D721Med (cell line): ENCODE results near the gene LSR.

Source experiments
- DNase-seq: peaks from one replicate; pipeline ENCODE4 v3.0.0; 2011; ENCODE audit warnings: low spot score; ENCODE audit not compliant: insufficient read length
- FAIRE-seq: peaks from 2 replicates; lab custom pipeline; 2011; peaks lifted over from hg19 to GRCh38; lab: Jason Lieb, UNC
- TF ChIP-seq, protein P1 (sequence below): IDR thresholded peaks from 2 replicates; pipeline ENCODE4 v1.5.1; 2012; ENCODE audit warnings: mild to moderate bottlenecking, control low read depth; ENCODE audit not compliant: insufficient read depth; ENCODE audit errors: missing control alignments

The LSR gene

GRCh38 chr19:35288331-35288730 is 39.5 kb downstream of the LSR start:
- TF ChIP-seq, protein P1, sequence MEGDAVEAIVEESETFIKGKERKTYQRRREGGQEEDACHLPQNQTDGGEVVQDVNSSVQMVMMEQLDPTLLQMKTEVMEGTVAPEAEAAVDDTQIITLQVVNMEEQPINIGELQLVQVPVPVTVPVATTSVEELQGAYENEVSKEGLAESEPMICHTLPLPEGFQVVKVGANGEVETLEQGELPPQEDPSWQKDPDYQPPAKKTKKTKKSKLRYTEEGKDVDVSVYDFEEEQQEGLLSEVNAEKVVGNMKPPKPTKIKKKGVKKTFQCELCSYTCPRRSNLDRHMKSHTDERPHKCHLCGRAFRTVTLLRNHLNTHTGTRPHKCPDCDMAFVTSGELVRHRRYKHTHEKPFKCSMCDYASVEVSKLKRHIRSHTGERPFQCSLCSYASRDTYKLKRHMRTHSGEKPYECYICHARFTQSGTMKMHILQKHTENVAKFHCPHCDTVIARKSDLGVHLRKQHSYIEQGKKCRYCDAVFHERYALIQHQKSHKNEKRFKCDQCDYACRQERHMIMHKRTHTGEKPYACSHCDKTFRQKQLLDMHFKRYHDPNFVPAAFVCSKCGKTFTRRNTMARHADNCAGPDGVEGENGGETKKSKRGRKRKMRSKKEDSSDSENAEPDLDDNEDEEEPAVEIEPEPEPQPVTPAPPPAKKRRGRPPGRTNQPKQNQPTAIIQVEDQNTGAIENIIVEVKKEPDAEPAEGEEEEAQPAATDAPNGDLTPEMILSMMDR: no peak
- no peak for DNase-seq
- FAIRE-seq: no peak

DNA sequence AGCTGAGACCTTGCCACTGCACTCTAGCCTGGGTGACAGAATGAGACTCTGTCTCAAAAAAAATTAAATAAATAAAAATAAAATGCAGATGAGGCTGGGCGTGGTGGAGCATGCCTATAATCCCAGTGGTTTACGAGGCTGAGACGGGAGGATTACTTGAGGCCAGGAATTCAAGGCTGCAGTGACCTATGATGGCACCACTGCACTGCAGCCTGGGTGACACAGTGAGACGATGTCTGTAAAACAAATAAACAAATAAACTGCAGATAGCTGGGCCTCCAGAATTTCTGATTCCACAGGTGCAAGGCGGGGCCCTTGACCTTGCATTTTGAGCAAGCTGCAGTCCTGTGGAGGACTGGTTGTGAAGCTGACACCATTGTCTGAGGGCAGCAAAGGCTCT is 40.1 kb downstream of the LSR start:
- TF ChIP-seq, protein P1: no peak
- FAIRE-seq (no peak), DNase-seq (no peak)

DNA sequence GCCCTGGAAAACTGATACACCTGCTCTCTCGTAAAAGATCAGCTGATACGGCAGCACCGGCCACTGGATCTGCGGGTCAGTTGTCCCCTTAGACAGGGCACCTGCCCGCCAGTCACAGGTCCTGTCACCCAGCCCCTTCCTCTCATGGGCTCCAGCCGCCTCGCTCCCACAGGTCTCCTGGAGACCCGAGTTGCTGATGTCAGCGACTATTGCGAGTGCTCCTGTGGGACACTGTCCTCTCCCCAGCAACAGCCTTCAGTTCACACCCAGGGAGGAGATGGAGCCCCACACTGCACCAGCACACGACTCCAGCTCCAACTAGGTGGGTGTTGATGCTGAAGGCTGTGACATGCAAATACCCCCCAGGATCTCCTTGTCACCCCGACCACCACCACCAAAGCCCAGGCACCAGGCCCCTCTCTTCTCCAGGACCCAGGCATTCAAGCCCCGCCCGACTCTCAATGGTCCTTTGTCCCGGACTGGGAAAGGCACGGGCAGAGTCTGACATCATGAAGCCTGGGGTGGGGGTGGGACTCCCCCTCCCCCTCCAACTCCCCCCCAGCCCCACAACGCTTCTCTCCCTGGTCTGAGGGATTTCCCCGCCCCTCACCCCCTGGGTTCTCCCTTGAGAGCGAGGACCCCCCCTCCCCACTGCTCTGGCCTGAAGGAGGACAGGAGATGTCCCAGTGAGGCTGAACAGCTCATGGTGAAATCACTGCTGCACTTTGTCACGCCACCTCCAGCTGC is 41.8 kb downstream of the LSR start:
- TF ChIP-seq, protein P1: no peak
- FAIRE-seq (no peak), DNase-seq (no peak)

- no peak for FAIRE-seq
- TF ChIP-seq, protein P1: no peak
Measured at GRCh38 chr19:35291259-35291658, 42.5 kb downstream of the LSR start.

DNA sequence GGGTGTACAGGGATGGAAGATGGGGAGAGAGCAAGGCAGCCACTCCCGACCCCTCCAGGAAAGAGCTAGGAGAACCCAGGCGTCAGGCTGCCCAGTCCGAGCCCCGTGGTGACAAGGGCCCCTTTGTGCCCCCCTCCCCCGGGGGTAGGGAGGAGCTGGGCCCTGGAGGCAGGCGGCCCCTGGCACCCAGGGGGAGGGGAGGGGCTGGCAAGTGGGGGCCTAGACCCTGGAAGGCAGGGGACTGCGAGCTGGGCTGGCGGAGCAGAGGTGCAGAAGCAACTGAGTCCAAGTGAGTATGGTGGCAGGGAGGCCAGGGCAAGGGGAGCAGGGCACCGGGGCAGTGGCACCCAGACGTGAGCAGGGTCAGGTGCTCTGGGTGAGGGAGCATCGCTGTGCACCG is 43.1 kb downstream of the LSR start, which contains the start of gene MAG:
Gene MAG, plus strand, starts transcription at position 246 of the 400 bp plus-strand sequence. CDS start 3,248 bp downstream, outside the sequence.
- DNase-seq (no peak), FAIRE-seq (no peak)
- TF ChIP-seq, protein P1: no peak

More at GRCh38 chr19:35291259-35291658, 42.5 kb downstream of the LSR start:
- DNase-seq: no peak

GRCh38 chr19:35292421-35293362 is 43.9 kb downstream of the LSR start:
- no peak for DNase-seq
- TF ChIP-seq, protein P1: no peak
- no peak for FAIRE-seq
